ENCODE data around the gene SLC25A12.

SLC25A12 gene

GRCh38 chr2:171807119-171807518 is 86.9 kb downstream of the SLC25A12 start:
- TF ChIP-seq CTCF (IDR thresholded peaks at IDR 0.05; ENCODE audit: insufficient read depth, low read depth, low read length, missing control alignments) = no peak
- no peak for DNase-seq (ENCODE audit: low read depth)
- H3K4me3 ChIP-seq (ENCODE audit: low read depth, low read length) = no peak overlapping the region

- TF ChIP-seq CTCF (IDR thresholded peaks at IDR 0.05; ENCODE audit: insufficient read depth, low read depth, low read length, missing control alignments) = no peak
- DNase-seq (ENCODE audit: low read depth) = no peak
These were observed 89.6 kb downstream of the SLC25A12 start for GRCh38 chr2:171804456-171804855.

GRCh38 chr2:171803757-171804156 is 90.3 kb downstream of the SLC25A12 start:
- no peak for TF ChIP-seq CTCF (IDR thresholded peaks at IDR 0.05; ENCODE audit: insufficient read depth, low read depth, low read length, missing control alignments)
- DNase-seq (ENCODE audit: low read depth) = no peak
- no peak overlapping the region for H3K4me3 ChIP-seq (ENCODE audit: low read depth, low read length)

More at GRCh38 chr2:171804456-171804855, 89.6 kb downstream of the SLC25A12 start:
- no peak overlapping the region for H3K4me3 ChIP-seq (ENCODE audit: low read depth, low read length)

GRCh38 chr2:171800639-171801038 is 93.4 kb downstream of the SLC25A12 start:
- DNase-seq (ENCODE audit: low read depth) = no peak
- no peak for TF ChIP-seq CTCF (IDR thresholded peaks at IDR 0.05; ENCODE audit: insufficient read depth, low read depth, low read length, missing control alignments)

GRCh38 chr2:171798156-171798820 is 95.8 kb downstream of the SLC25A12 start:
- no peak for DNase-seq (ENCODE audit: low read depth)
- no peak overlapping the region for H3K4me3 ChIP-seq (ENCODE audit: low read depth, low read length)
- TF ChIP-seq CTCF (IDR thresholded peaks at IDR 0.05; ENCODE audit: insufficient read depth, low read depth, low read length, missing control alignments) = no peak

More at GRCh38 chr2:171800639-171801038, 93.4 kb downstream of the SLC25A12 start:
- no peak overlapping the region for H3K4me3 ChIP-seq (ENCODE audit: low read depth, low read length)

GRCh38 chr2:171794918-171795317 is 99.1 kb downstream of the SLC25A12 start:
- no peak for TF ChIP-seq CTCF (IDR thresholded peaks at IDR 0.05; ENCODE audit: insufficient read depth, low read depth, low read length, missing control alignments)
- DNase-seq (ENCODE audit: low read depth) = no peak
- H3K4me3 ChIP-seq (ENCODE audit: low read depth, low read length) = no peak overlapping the region
